Activated T-cell treated with anti-CD3 and anti-CD28 coated beads, Interleukin-2, amount 50 U/mL, for 1 hour (primary cell): ENCODE results near the gene SYT7.
"Not testable (repeated sequence)": the region's sequence is repeated elsewhere in the genome, so short reads cannot be mapped to it uniquely, and the experiment has no call there.

Experiments used
- DNase-seq: peaks from one replicate; pipeline ENCODE4 v3.0.0-alpha.2; 2020

Gene SYT7

DNA sequence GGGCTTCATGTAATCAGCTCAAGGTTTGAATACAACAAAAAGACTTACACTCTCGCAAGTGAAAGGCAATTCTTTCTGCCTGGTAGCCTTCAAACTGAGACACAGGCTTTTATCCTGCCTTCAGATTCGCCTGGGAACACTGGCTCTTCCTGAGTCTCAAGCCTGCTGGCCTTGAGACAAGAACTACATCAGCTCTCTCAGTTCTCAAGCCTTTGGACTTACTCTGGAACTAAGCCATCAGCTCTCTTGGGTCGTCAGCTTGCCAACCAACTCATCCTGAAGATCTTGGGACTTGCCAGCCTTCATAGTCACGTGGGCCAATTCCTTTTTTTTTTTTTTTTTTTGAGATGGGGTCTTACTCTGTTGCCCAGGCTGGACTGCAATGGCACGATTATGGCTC, 108.0 kb downstream of the SYT7 start:
- DNase-seq = no peak

DNA sequence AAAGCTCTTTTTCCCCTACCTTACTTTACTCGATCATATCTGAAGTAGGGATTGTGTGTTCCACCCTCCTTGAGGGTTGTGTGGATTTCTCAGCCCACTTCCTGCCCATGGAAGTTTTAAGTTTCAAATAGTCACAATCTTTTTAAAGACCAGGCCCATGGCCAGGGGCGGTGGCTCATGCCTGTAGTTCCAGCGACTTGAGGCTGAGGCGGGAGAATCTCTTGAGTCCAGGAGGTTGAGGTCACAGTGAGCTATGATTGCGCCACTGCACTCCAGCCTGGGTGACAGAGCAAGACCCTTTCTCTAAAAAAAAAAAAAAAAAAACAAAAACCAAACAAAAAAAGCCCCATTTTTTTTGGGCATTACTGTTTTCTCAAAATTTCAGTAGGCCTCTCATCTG, 108.6 kb downstream of the SYT7 start:
- no peak for DNase-seq

DNA sequence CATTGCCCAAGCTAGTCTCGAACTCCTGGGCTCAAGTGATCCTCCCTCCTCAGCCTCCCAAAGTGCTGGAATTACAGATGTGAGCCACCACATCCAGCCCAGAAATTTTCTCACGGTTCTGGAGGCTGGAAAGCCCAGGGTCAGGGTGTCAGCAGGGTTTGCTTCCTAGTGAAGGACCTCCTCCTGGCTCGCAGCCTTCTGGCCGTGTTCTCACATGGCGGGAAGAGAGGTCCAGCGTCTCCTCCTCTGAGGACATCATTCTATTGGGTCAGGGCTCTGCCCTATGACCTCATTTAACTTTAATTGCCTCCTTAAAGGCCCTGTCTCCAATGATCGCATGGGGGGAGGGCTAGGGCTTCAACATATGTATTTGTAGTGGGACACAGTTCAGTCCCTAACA, 112.9 kb downstream of the SYT7 start:
- no peak for DNase-seq

DNA sequence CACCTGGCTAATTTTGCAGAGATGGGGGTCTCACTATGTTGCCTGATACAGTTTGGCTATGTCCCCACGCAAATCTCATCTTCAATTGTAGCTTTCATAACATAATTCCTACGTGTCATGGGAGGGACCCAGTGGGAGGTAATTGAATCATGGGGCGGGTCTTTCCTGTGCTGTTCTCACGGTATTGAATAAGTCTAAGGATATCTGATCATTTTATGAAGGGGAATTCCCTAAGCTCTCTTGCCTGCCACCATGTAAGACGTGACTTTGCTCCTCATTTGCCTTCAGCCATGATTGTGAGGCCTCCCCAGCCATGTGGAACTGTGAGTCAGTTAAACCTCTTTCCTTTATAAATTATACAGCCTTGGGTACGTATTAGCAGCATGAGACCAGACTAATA, 113.3 kb downstream of the SYT7 start:
- not testable (repeated sequence) for DNase-seq
